Adrenal gland (tissue), 5 donors: ENCODE data around the gene ASTE1.

Experiments used
- CTCF ChIP-seq, 6 experiments: fragments of 450-650 bp in 4 of 6; fragments of 200-600 bp in 2 of 6; sonication (generic) in 1 of 6; IDR thresholded peaks; 1 replicate in 5 of 6; 2 replicates in 1 of 6; pipeline versions ENCODE4 v1.5.1 to v1.8.0; 2016 to 2021; ENCODE audit warnings: antibody characterized with exemption in 6 of 6, mild to moderate bottlenecking in 2 of 6, moderate library complexity in 1 of 6
- POLR2A ChIP-seq, 2 donors: fragments of 450-650 bp; IDR thresholded peaks; one replicate each; pipeline ENCODE4 v1.6.1; 2017; ENCODE audit warnings: antibody characterized with exemption in 2 of 2, mild to moderate bottlenecking in 2 of 2, moderate library complexity in 1 of 2
- donor health status: DM: no; HTN: no; CAD: no.

- TF ChIP-seq POLR2A (IDR thresholded peaks at IDR 0.05): no peak
- no peak for TF ChIP-seq CTCF (IDR thresholded peaks at IDR 0.05)
Measured at GRCh38 chr3:131072099-131072559, 45.5 kb upstream of the ASTE1 start.
